Loucy (cell line): ENCODE data around the gene MEIOSIN.

Experiments used
- H2AFZ ChIP-seq: fragments of 200-600 bp; sonication (generic); 2 replicates; pipeline ENCODE4 v1.6.0; 2016; ENCODE audit warnings: antibody characterized with exemption, mild to moderate bottlenecking, low read length, moderate library complexity
- H3F3A ChIP-seq: fragments of 200-600 bp; 2 replicates; pipeline ENCODE4 v1.6.0; 2016; ENCODE audit warnings: antibody characterized with exemption, low read depth, mild to moderate bottlenecking
- H3K27me3 ChIP-seq: fragments of 200-600 bp; sonication (generic); 2 replicates; pipeline ENCODE4 v1.6.1; 2014; ENCODE audit warnings: low read length, mild to moderate bottlenecking; ENCODE audit not compliant: insufficient read depth, poor library complexity, severe bottlenecking
- H3K36me3 ChIP-seq: fragments of 200-600 bp; sonication (generic); 2 replicates; pipeline ENCODE4 v1.6.1; 2016; ENCODE audit warnings: low read length; ENCODE audit not compliant: insufficient read depth
- H3K4me1 ChIP-seq: fragments of 200-600 bp; sonication (generic); 2 replicates; pipeline ENCODE4 v1.5.1; 2014; ENCODE audit warnings: low read length, mild to moderate bottlenecking; ENCODE audit not compliant: insufficient read depth, poor library complexity, severe bottlenecking
- H3K4me2 ChIP-seq: fragments of 200-600 bp; sonication (generic); 2 replicates; pipeline ENCODE4 v1.6.0; 2014; ENCODE audit warnings: antibody characterized with exemption, low read length, low read depth, mild to moderate bottlenecking; ENCODE audit not compliant: poor library complexity, severe bottlenecking
- H3K4me3 ChIP-seq: fragments of 200-600 bp; sonication (generic); 2 replicates; pipeline ENCODE4 v1.5.1; 2014; ENCODE audit warnings: low read length, mild to moderate bottlenecking, mixed read lengths; ENCODE audit not compliant: poor library complexity, severe bottlenecking
- H3K79me2 ChIP-seq: fragments of 200-600 bp; sonication (generic); 2 replicates; pipeline ENCODE4 v1.6.1; 2014; ENCODE audit warnings: low read length; ENCODE audit not compliant: insufficient read depth
- H3K9ac ChIP-seq: fragments of 200-600 bp; sonication (generic); 2 replicates; pipeline ENCODE4 v1.6.0; 2014; ENCODE audit warnings: mild to moderate bottlenecking, low read depth, low read length, moderate library complexity; ENCODE audit not compliant: poor library complexity, severe bottlenecking
- H3K9me2 ChIP-seq: fragments of 200-600 bp; sonication (generic); replicated peaks from 2 replicates; pipeline ENCODE4 v1.6.1; 2016; ENCODE audit warnings: low read depth, low read length, mixed read lengths
- H3K9me3 ChIP-seq: fragments of 200-600 bp; sonication (generic); 2 replicates; pipeline ENCODE4 v1.6.1; 2014; ENCODE audit warnings: mild to moderate bottlenecking, antibody characterized with exemption, low read length, low read depth; ENCODE audit not compliant: insufficient read depth
- H4K20me1 ChIP-seq: fragments of 200-600 bp; sonication (generic); 2 replicates; pipeline ENCODE4 v1.6.0; 2014; ENCODE audit warnings: antibody characterized with exemption, low read length, mild to moderate bottlenecking; ENCODE audit not compliant: insufficient read depth, poor library complexity, severe bottlenecking
- CTCF ChIP-seq: fragments of 200-600 bp; sonication (generic); conservative IDR thresholded peaks from 2 replicates; pipeline ENCODE4 v1.5.1; 2014; ENCODE audit warnings: mild to moderate bottlenecking, antibody characterized with exemption, low read length
- EZH2phosphoT487 ChIP-seq: fragments of 200-600 bp; IDR thresholded peaks from 2 replicates; pipeline ENCODE4 v1.6.1; 2018; ENCODE audit warnings: antibody characterized with exemption, mild to moderate bottlenecking, moderate library complexity, borderline replicate concordance

The MEIOSIN gene

GRCh38 chr19:45754323-45754722, 21.1 kb downstream of the MEIOSIN start:
- Histone ChIP-seq H3K4me1 (no peaks in the 10 kb centered on the region), H3K79me2 (no peaks in the 10 kb centered on the region), H3K4me2 (no peak overlapping the region), H3K4me3 (no peak overlapping the region), H3K9ac (no peak overlapping the region), H3K36me3 (no peaks in the 10 kb centered on the region), H3K27me3 (no peaks in the 10 kb centered on the region), H3F3A (no peaks in the 10 kb centered on the region), H2AFZ (no peak overlapping the region; the same call in 1 of the 2 replicates), H3K9me2 (no peaks in the 10 kb centered on the region), H4K20me1 (no peaks in the 10 kb centered on the region), H3K9me3 (no peaks in the 10 kb centered on the region)
- TF ChIP-seq EZH2phosphoT487 (no peak), CTCF (no peak)

- Histone ChIP-seq H2AFZ (no peak overlapping the region), H3K4me3 (no peak overlapping the region), H3K79me2 (no peaks in the 10 kb centered on the region), H3K9me3 (no peaks in the 10 kb centered on the region), H3K27me3 (no peaks in the 10 kb centered on the region), H4K20me1 (no peaks in the 10 kb centered on the region), H3K9me2 (no peaks in the 10 kb centered on the region), H3K36me3 (no peaks in the 10 kb centered on the region), H3F3A (no peaks in the 10 kb centered on the region), H3K9ac (no peak overlapping the region), H3K4me1 (no peaks in the 10 kb centered on the region), H3K4me2 (no peak overlapping the region)
- no peak for TF ChIP-seq EZH2phosphoT487
- TF ChIP-seq CTCF: no peak
Measured at GRCh38 chr19:45757695-45758094, 24.5 kb downstream of the MEIOSIN start.

GRCh38 chr19:45758921-45759320, 25.7 kb downstream of the MEIOSIN start:
- no peaks in the 10 kb centered on the region for H3K79me2 ChIP-seq
- H3K9me3 ChIP-seq: no peaks in the 10 kb centered on the region
- no peaks in the 10 kb centered on the region for H3K27me3 ChIP-seq
- H3K9ac ChIP-seq: no peak overlapping the region
- H3K4me1 ChIP-seq: no peaks in the 10 kb centered on the region
- no peak overlapping the region for H3K4me3 ChIP-seq
- no peaks in the 10 kb centered on the region for H3K36me3 ChIP-seq
- H2AFZ ChIP-seq: no peak overlapping the region
- no peaks in the 10 kb centered on the region for H3K9me2 ChIP-seq
- no peaks in the 10 kb centered on the region for H3F3A ChIP-seq
- TF ChIP-seq EZH2phosphoT487: no peak
- TF ChIP-seq CTCF: no peak
- H4K20me1 ChIP-seq: no peaks in the 10 kb centered on the region
- H3K4me2 ChIP-seq: no peak overlapping the region
